Fibroblast of villous mesenchyme (primary cell): Measurements from ENCODE around the gene RABEPK. TPM values are rescaled to one million over a fixed set of nuclear protein-coding genes. Genes with fewer than 3 reads are reported as not detected.
"Not testable (repeated sequence)": the region's sequence is repeated elsewhere in the genome, so short reads cannot be mapped to it uniquely, and the experiment has no call there.

Experiments
- DNase-seq: peaks from one replicate; pipeline ENCODE4 v3.0.0-alpha.2; 2010; ENCODE audit warnings: low read depth
- H3K4me3 ChIP-seq: 2 replicates; pipeline ENCODE4 v1.5.1; 2011; ENCODE audit warnings: low read depth, mild to moderate bottlenecking, low read length
- total RNA-seq: library from RNA; depleted of rRNA; stranded (reverse); fragments of >200 nt; gene quantifications from 2 replicates; pipeline ENCODE4 v1.2.3, GENCODE V29; 2012
- TF ChIP-seq, protein P1 (sequence below): IDR thresholded peaks from 2 replicates; pipeline ENCODE4 v1.5.1; 2012; ENCODE audit warnings: low read depth, mild to moderate bottlenecking, low read length; ENCODE audit not compliant: insufficient read depth

The RABEPK gene
- total RNA-seq, 1 donor, result 32.0 TPM

DNA sequence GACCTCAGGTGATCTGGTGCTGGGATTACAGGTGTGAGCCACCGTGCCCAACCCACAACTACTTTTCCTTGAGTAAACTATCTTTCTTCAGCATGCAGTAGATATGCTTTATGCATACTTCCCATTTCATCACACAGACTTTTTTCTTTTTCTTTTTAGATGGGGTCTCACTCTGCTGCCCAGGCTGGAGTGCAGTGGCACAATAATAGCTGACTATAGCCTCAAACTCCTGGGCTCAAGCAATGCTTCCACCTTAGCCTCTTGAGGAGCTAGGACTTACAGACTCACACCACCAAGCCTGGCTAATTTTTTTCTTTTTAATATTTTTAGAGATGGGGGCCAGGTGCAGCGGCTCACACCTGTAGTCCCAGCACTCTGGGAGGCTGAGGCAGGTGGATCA lies 33.6 kb upstream of the RABEPK start:
- H3K4me3 ChIP-seq, result no peak overlapping the region
- no peak for DNase-seq
- TF ChIP-seq, protein P1, sequence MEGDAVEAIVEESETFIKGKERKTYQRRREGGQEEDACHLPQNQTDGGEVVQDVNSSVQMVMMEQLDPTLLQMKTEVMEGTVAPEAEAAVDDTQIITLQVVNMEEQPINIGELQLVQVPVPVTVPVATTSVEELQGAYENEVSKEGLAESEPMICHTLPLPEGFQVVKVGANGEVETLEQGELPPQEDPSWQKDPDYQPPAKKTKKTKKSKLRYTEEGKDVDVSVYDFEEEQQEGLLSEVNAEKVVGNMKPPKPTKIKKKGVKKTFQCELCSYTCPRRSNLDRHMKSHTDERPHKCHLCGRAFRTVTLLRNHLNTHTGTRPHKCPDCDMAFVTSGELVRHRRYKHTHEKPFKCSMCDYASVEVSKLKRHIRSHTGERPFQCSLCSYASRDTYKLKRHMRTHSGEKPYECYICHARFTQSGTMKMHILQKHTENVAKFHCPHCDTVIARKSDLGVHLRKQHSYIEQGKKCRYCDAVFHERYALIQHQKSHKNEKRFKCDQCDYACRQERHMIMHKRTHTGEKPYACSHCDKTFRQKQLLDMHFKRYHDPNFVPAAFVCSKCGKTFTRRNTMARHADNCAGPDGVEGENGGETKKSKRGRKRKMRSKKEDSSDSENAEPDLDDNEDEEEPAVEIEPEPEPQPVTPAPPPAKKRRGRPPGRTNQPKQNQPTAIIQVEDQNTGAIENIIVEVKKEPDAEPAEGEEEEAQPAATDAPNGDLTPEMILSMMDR, result no peak

GRCh38 chr9:125169895-125170294 lies 30.4 kb upstream of the RABEPK start:
- DNase-seq, result no peak

GRCh38 chr9:125172031-125172755 lies 28.1 kb upstream of the RABEPK start:
- no peak overlapping the region for H3K4me3 ChIP-seq
- DNase-seq, result peak; percentile 54
- TF ChIP-seq, protein P1, result no peak

More at GRCh38 chr9:125169895-125170294, 30.4 kb upstream of the RABEPK start:
- H3K4me3 ChIP-seq, result no peak overlapping the region
- TF ChIP-seq, protein P1, result no peak

GRCh38 chr9:125176636-125177035 lies 23.7 kb upstream of the RABEPK start:
- H3K4me3 ChIP-seq, result no peak overlapping the region
- peak; percentile 81 for DNase-seq
- TF ChIP-seq, protein P1, result no peak

DNA sequence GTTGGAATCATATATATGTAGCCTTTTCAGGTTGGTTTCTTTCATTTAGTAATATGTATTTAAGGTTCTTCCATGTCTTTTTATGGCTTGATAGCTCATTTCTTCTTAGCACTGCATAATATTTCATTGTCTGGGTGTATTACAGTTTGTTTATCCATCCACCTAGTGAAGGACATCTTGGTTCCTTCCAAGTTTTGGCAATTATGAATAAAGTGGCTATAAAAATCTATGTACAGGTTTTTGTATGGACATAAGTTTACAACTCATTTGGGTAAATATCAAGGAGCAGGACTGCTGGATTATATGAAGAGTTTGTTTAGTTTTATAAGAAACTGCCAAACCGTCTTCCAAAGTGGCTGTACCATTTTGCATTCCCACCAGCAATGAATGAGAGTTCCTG lies 22.5 kb upstream of the RABEPK start:
- DNase-seq, result no peak
- TF ChIP-seq, protein P1, result no peak
- H3K4me3 ChIP-seq, result no peak overlapping the region

- not testable (repeated sequence) for H3K4me3 ChIP-seq, DNase-seq
Measured at GRCh38 chr9:125179776-125180175, 20.6 kb upstream of the RABEPK start.

DNA sequence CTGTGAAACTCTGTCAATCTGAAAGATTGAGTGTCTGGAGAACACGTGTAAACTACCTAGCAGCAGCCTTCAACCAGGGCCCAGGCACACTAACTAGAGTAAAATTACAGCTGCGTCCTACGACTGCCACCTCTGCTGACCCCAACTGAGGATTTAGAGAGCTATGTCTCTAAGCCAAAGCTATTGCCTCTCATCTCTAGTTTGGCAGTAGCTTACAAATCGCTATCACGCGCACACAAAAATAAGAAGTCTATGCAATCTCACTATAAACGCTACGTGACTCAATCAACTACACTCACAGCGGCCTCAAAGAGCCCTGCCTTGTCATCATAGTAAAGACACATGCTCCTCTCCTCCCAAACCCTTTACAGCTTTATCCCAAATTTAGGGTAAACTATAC lies 19.5 kb upstream of the RABEPK start:
- no peak overlapping the region for H3K4me3 ChIP-seq
- DNase-seq, result no peak
- TF ChIP-seq, protein P1, result no peak

GRCh38 chr9:125181756-125182155 lies 18.6 kb upstream of the RABEPK start:
- not testable (repeated sequence) for DNase-seq, H3K4me3 ChIP-seq
